ENCODE results near the gene FAM168A.

- TF ChIP-seq CTCF (optimal IDR thresholded peaks at IDR 0.05 in 1 of 3, IDR thresholded peaks at IDR 0.05 in 1 of 3, conservative IDR thresholded peaks at IDR 0.05 in 1 of 3; ENCODE audit: extremely low read depth in 1 of 3, insufficient read depth in 2 of 3, low read length in 3 of 3) (no peak), EZH2 (IDR thresholded peaks at IDR 0.05; ENCODE audit: low read length) (no peak)
Measured at GRCh38 chr11:73453562-73453961, 144.3 kb downstream of the FAM168A start.

Data from keratinocyte (primary cell).